ENCODE data around the gene ADCY7. TPM values are rescaled to one million over a fixed set of nuclear protein-coding genes. Genes with fewer than 3 reads are reported as not detected.

ADCY7 gene
- polyA plus RNA-seq, 1 experiment = 8.5 TPM

GRCh38 chr16:50227665-50228064 is 38.7 kb upstream of the ADCY7 start:
- no peak for DNase-seq (ENCODE audit: low read depth, low spot score)
- Histone ChIP-seq H3K27ac (ENCODE audit: low read depth, low read length) (no peak overlapping the region), H3K27me3 (ENCODE audit: control insufficient read depth, insufficient read depth, low read length) (no peaks in the 10 kb centered on the region), H3K4me3 (ENCODE audit: low read depth, low read length) (no peak overlapping the region), H3K9me3 (ENCODE audit: control insufficient read depth, insufficient read depth, low read length) (no peaks in the 10 kb centered on the region)
- CTCF ChIA-PET = interaction anchor here (1.0 to 2.3 kb wide), 2 partner anchors 17 to 438 kb away, joined by 4 to 13 read pairs; no protein-coding TSS in a partner anchor
- POLR2A ChIA-PET = no interaction called here
- no peak for TF ChIP-seq CTCF (IDR thresholded peaks at IDR 0.05; ENCODE audit: low read depth, low read length)

GRCh38 chr16:50228364-50228868 is 37.9 kb upstream of the ADCY7 start:
- no peak for TF ChIP-seq CTCF (IDR thresholded peaks at IDR 0.05; ENCODE audit: low read depth, low read length)
- no peak for DNase-seq (ENCODE audit: low read depth, low spot score)
- H3K27me3 ChIP-seq (ENCODE audit: control insufficient read depth, insufficient read depth, low read length) = no peaks in the 10 kb centered on the region
- H3K4me3 ChIP-seq (ENCODE audit: low read depth, low read length) = no peak overlapping the region
- ChIA-PET POLR2A (no interaction called here), CTCF (interaction anchor here (0.9 to 2.3 kb wide), 2 partner anchors 15 to 18 kb away, joined by 3 to 13 read pairs; no protein-coding TSS in a partner anchor)
- no peak overlapping the region for H3K27ac ChIP-seq (ENCODE audit: low read depth, low read length)
- no peaks in the 10 kb centered on the region for H3K9me3 ChIP-seq (ENCODE audit: control insufficient read depth, insufficient read depth, low read length)

GRCh38 chr16:50229149-50229726 is 37.1 kb upstream of the ADCY7 start:
- ChIA-PET POLR2A (no interaction called here), CTCF (interaction anchor here (1.2 to 3.4 kb wide), 3 partner anchors 19 to 204 kb away, joined by 4 to 14 read pairs (median 13); partner anchors contain the start of gene CNEP1R1)
- no peak for TF ChIP-seq CTCF (IDR thresholded peaks at IDR 0.05; ENCODE audit: low read depth, low read length)

GRCh38 chr16:50234771-50235556 is 31.4 kb upstream of the ADCY7 start:
- Histone ChIP-seq H3K4me3 (ENCODE audit: low read depth, low read length) (no peak overlapping the region), H3K9me3 (ENCODE audit: control insufficient read depth, insufficient read depth, low read length) (0 out of 2 replicates have a peak, but pooled peaks cover 2% of the 10 kb centered on the region), H3K27me3 (ENCODE audit: control insufficient read depth, insufficient read depth, low read length) (no peaks in the 10 kb centered on the region), H3K27ac (ENCODE audit: low read depth, low read length) (no peak overlapping the region)
- no peak for TF ChIP-seq CTCF (IDR thresholded peaks at IDR 0.05; ENCODE audit: low read depth, low read length)
- ChIA-PET CTCF (interaction anchor here (1.1 kb wide), 1 partner anchor 24 kb away, joined by 10 read pairs; no protein-coding TSS in a partner anchor), POLR2A (no interaction called here)
- DNase-seq (ENCODE audit: low read depth, low spot score) = no peak

More at GRCh38 chr16:50229149-50229726, 37.1 kb upstream of the ADCY7 start:
- no peaks in the 10 kb centered on the region for H3K9me3 ChIP-seq (ENCODE audit: control insufficient read depth, insufficient read depth, low read length)
- no peak overlapping the region for H3K27ac ChIP-seq (ENCODE audit: low read depth, low read length)
- H3K27me3 ChIP-seq (ENCODE audit: control insufficient read depth, insufficient read depth, low read length) = no peaks in the 10 kb centered on the region
- H3K4me3 ChIP-seq (ENCODE audit: low read depth, low read length) = no peak overlapping the region
- no peak for DNase-seq (ENCODE audit: low read depth, low spot score)

GRCh38 chr16:50235581-50235980 is 30.8 kb upstream of the ADCY7 start:
- Histone ChIP-seq H3K27me3 (ENCODE audit: control insufficient read depth, insufficient read depth, low read length) (peaks cover 3% of the 10 kb centered on the region), H3K9me3 (ENCODE audit: control insufficient read depth, insufficient read depth, low read length) (0 out of 2 replicates have a peak, but pooled peaks cover 2% of the 10 kb centered on the region), H3K4me3 (ENCODE audit: low read depth, low read length) (no peak overlapping the region), H3K27ac (ENCODE audit: low read depth, low read length) (no peak overlapping the region)
- ChIA-PET POLR2A (no interaction called here), CTCF (interaction anchor here (1.1 kb wide), 1 partner anchor 25 kb away, joined by 10 read pairs; no protein-coding TSS in a partner anchor)
- no peak for TF ChIP-seq CTCF (IDR thresholded peaks at IDR 0.05; ENCODE audit: low read depth, low read length)
- DNase-seq (ENCODE audit: low read depth, low spot score) = no peak
